Activated CD4-positive, alpha-beta T cell treated with anti-CD3 and anti-CD28 coated beads, Interleukin-2, amount 50 U/mL, for 1 hour (primary cell): ENCODE data around the gene LDLRAD3.

ENCODE experiments used
- DNase-seq: peaks from one replicate; pipeline ENCODE4 v3.0.0-alpha.2; 2020

LDLRAD3 gene

DNA sequence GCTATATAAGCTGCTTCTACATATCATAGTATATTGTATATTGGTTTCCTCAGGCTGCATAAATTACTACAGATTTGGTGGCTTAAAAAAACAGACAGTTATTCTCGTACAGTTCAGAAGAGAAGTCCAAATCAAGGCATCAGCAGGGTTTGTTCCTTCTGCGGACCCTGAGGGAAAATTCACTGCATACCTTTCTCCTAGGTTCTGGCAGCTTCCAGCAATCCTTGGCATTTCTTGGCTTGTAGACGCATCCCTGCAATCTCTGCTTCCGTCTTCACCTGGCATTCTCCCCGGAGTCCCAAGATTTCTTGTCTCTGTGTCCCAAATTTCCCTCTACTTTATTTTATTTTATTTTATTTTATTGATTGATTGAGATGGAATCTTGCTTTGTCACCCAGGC is 202.6 kb downstream of the LDLRAD3 start:
- no peak for DNase-seq

DNA sequence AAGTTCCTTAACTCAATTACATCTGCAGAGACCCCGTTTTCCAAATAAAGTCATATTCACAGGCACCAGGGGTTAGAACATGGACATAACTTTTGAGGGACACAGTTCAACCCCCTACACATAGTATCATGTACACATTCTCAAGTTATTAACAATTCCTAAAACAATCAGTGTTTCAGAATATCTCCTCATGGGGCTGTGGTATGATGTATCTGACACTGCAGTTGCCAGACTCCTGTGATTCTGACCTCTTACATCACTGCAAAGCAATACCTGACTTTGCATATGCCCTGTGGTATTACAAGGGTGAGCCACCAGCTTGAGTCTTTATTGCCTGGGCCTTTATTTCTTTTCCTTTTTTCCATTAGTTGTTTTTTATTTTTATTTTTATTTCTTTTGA is 203.6 kb downstream of the LDLRAD3 start:
- no peak for DNase-seq

DNA sequence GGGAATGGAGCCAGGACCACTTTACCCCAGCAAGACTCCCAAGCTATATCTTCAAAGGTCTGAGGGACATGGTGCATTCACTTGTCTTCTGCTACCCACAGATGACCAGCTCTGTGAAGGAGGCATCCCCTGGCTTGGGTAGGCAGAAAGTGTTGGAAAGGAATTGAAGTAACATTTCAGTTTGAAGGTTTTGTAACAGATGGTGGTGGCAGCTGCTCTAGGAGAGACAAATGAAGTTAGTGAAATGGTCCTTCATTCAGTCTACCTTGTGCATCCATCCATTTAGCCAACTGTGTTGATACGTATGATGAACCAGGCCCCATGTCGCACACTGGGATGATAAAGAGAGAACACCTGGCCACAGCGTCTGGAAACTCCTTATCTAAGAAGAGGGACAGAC is 204.8 kb downstream of the LDLRAD3 start:
- DNase-seq: no peak

DNA sequence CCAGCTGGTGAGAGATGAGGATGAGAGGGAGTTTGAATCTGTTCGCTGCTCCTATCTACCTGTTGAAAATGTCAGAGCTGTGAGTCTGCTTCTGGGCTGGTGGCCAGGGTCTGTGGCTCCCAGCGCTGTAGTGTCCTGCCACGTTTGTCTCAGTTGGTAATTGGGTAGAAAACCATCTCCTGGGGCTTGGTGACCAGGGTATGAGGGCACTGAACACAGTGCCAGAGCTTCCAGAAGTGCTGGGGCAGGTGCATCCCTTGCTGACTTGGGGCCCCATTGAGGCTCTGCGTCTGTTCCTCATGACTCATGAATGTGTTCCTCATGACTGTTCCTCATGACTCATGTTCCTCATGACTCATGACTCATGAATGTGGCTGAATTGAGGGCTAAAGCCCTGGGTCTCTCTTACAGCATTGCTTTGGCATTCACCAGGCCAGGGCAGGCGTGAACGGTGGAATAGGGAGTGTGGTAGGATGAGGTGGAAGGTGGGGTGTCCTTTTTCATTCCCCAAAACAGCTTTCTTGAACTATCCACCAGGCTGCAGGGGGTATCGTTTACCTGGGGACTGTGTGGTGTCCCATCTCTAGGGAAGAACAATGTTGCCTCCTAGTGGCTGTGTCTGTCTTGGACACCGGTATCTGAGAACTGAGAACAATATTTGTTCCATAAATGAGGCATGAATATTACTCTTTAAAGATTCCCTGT is 205.8 kb downstream of the LDLRAD3 start:
- no peak for DNase-seq

DNA sequence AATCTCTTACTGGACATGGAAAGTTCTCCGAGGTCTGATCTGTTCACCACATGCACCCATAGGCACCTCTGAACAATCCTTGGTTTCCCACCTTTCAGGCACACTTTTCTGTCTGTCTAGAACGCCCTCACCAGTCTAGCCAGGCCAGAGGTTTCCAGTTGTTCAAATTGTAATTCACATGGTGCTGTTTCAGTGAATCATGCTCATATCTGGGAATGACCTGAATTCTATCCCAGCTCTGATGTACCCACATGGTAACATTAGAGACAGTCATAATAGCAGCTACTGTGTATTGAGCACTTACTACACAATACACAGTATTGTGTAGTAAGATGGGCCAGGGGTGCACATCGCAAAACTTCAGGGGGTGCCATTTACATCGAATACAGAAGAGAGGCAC is 207.1 kb downstream of the LDLRAD3 start:
- no peak for DNase-seq

DNA sequence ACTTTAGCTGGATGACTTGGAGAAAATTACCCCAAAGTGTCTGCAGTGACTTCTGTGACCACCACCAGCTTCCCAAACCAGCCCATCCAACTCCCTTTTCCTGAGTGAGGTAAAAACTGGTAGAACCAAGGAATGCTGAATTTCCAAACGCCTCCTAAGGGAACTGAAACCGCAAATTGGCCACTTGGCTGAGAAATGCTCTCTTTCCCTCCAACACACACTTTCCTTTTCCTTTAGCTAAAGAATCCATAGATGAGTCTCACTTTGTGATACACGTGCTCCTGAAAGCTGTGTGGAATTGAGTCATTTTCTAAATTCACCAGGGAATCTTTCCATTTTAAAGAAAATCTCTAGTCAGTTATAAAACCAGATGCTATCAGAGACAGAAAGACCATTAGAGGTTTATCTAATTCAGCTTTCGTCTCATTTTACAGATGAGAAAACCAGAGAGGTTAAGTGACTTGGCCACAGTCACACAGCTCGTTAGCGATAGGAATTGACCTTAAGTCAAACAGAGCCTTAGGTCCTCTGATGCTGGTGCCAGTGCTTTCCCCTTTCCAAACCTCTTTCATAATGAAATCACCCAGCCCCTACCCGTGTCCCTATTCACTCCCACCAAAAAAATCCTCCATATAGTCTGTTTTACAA is 208.2 kb downstream of the LDLRAD3 start:
- DNase-seq: no peak

GRCh38 chr11:36153551-36153950 is 209.7 kb downstream of the LDLRAD3 start:
- no peak for DNase-seq

- no peak for DNase-seq
Measured at GRCh38 chr11:36155124-36155561, 211.3 kb downstream of the LDLRAD3 start.

DNA sequence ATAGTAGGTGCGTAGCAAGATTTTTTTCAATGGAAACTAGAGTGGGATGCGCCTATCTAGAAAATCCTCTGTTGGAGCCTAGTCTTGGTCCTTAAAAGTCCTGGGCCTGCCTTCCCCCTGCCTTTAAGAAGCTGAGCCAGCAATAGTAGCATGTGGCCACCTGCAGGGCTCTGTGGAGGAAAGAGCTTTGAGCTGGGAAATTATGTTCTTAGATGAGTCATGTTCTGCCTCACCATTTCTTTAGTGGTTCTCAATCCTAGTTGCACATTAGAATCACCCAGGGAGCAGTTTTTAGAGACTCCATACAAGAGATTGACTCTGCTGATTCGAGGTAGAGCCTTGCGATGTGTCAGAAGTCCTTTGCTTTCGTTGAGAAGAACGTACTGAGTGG is 211.9 kb downstream of the LDLRAD3 start:
- DNase-seq: no peak

DNA sequence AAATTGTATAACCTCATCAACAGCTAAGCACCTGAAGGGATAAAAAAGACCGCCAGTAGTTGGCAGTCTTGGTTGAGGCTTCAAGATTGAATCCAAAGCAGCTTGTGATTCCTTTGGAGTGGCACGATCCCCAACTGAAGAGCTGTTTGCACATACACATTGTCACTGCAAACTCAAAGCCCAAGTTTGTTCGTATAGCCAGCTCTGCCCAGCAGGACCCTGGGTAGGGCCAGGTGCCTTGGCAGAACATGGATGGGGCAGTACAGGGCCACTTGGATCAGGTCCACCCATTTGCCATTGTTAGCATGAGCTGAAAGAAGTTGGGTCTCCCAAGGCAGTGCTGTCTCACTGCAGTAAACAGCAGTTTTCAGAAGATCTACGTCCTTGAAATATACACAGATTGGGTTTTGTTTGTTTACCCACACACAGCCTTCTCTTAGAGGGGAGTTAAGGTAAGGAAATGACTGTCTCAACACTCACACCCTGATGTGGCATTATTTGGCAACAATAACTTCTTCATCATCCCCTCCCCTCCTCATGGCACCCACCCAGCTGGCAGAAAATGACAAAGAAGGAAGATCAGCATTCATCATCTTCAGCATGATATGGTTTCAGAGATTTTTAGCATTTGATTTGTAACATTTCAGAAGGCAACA is 212.4 kb downstream of the LDLRAD3 start:
- no peak for DNase-seq

DNA sequence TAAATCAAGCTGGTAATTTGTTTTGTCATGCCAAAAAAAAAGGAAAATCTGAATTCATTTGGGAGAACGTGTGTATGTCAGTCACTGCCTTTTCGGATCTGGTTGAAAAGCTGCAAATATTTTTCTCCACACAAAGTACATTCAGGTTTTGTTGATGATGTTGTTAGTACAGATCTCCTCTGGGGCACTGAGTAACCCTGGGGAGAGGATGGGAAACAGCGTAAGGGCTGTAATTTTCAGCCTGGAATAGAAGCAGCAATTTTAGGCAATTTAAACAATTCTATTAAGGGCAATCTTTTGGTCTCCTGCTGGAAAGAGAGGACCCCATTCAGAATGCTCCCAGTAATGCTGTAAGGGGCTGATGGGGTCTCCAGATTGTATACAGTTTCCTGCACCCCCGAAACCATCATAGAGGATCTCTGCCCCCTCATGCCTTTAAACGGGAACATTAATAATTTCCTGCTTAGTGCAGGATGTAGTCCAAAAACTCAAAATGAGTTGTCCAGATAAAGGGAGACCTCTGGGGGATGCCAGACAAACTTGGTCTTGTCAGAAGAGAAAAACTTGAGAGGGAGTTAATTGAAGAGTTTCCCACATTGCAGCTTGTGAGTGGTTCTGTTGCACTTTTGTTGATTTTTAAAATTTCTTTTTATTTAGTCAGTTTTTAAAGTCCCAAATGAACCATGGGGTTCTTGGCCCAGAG is 213.1 kb downstream of the LDLRAD3 start:
- no peak for DNase-seq

GRCh38 chr11:36160091-36160490 is 216.2 kb downstream of the LDLRAD3 start:
- DNase-seq: no peak

- no peak for DNase-seq
Measured at GRCh38 chr11:36161572-36161971, 217.7 kb downstream of the LDLRAD3 start.

DNA sequence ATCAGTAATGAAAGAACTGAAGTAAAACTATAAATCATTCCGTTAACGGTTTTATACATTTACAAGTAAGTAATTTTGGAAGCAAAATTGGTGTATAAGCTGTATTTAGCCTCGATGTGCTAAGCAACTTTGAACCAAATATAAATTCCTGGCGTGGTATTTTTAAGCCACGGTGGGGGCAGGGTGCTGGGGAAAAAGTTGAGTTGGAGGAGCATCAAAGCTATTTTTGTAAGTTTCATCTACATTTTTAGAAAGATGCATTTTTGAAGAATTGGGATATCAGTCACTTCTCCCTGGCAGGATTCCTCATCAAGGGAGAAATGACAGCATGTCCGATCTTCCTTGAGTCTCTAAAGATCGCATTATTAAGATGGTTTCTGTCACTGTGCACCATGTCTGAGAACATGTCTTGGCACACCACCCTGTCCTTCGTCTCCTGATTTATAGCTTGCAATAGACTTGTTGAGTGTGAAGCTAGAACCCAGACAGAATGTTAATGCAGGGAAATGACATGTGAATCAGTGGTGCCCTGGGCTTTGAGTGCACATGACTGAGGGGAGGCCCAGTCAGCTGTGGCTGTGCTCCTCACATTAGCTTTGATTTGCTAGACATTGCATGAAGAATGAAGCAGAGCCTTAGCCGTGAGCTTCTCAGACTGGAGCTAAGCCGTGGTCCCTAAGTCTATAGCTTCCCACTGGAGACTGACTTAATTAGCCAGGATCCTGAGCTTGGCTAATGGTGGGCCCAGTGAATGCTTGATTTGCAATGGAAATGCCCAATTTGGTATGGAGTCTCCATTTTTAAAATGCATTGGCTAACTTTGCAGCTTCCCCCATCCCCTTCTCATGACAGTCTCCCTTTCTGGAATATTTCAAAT is 218.4 kb downstream of the LDLRAD3 start:
- DNase-seq: no peak

DNA sequence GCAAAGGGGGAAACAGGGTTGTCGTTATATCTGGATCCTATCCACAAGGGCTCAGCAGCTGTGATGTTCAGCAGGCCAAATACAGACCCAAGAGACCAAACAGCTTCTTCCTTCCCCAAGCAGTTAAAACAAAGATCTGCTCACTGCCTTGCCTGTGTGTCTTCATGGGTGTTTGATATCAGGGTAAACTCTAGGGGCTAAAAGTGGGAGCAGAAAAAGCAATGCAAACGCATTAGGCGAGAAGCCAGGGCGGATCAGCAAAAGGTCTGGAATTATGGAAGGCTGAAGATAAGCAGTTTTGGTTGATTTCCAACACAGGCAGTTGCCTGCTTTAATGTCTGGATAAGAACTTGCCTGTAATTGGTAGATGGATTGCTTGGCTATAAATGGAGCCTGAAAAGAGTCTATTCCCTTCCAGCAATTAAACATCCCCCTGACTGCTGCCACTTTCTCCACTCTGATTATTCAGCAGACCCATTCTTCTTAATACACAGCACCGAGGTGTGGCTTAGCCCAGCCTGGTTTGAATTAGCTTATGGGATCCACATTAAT is 219.1 kb downstream of the LDLRAD3 start:
- no peak for DNase-seq

GRCh38 chr11:36164506-36165250 is 220.8 kb downstream of the LDLRAD3 start:
- no peak for DNase-seq

GRCh38 chr11:36165621-36166397 is 221.9 kb downstream of the LDLRAD3 start:
- no peak for DNase-seq

GRCh38 chr11:36167073-36167472 is 223.2 kb downstream of the LDLRAD3 start:
- no peak for DNase-seq

DNA sequence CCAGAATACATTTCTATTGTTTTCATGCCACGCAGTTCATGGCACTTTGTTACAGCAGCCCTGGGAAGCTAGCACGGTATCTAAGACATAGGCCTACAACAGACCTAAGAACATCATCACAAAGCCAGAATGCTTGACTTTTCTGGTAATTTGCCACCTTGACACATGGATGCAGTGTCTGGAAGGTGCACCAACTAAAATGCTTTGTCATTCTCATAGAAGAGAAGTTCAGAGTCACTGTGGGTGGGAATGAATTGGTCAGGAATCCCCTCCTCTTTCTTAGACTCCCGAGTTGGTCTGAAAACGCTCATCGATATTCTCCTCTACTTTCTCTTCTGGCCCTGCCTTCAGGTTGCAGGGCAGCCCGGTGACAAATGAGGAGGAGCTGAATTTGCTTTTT is 223.9 kb downstream of the LDLRAD3 start:
- DNase-seq: no peak

DNA sequence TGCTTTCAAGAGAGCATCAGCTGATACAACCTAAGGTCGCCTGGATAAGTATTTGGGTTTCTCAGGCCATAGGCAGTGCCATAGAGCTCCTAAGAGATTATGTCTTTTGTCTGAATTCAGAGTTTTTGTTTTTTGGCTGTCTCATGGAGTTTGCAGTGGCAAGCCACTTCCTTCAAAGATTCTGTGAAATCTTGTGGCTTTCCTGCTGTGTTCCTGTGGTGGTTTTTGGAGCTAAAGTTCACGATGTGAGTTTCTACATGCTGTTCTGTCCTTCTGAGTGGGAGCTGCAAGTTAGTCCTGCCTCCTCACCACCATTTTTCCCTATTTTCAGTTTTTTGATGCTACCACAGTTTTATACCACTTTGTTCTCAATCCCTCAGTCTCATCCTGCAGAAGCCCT is 234.0 kb downstream of the LDLRAD3 start:
- no peak for DNase-seq
